Activated T-helper 1 cell treated with anti-CD3 and anti-CD28 coated beads, Interleukin-2, amount 50 U/mL, for 16 hours (primary cell): ENCODE results near the gene TRPM8.

Source experiments
- DNase-seq, 2 donors: peaks; one replicate each; pipeline ENCODE4 v3.0.0-alpha.2; 2020; ENCODE audit warnings: low read depth in 1 of 2, low spot score in 1 of 2

TRPM8 gene

DNA sequence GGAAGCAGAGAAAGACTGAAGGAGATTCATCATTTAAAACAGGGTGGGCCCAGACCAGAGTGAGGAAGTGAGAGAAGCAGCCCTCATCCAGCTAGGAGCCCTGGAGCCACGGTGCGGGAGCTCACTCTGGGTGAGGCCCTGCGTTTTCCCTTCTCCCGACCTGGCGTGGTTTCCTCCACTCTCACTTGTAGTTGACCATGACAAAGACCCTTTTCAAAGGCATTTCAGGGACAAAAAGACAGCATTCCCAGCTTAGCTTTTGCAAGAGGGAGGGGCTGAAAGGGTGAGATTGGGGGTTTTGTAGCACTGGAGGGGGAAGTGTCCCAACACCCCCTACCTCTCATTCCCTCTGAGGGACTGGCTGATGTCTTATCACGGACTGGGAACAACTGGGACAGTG is 56.6 kb downstream of the TRPM8 start:
- DNase-seq: no peak

- DNase-seq: no peak
Observed at GRCh38 chr2:233974530-233975071, 57.4 kb downstream of the TRPM8 start.

DNA sequence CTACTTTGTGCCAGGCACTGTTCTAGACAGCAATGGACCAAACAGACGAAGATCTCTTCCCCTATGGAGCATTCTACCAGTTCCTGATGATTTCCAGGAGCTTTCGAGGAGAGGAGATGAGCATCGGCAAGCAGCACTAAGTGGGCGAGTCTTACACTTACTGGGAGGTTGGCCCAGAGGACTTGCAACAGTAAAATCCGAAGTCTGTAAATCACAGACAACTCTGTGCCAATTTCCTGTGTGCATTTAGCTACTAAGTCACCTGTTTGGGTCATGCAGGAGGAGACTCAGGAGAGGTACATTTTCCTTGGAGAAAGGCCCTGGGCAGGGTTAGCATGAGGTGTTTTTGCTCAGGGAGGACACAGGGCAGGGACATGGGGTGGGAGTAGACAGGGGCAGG is 58.9 kb downstream of the TRPM8 start:
- no peak for DNase-seq

DNA sequence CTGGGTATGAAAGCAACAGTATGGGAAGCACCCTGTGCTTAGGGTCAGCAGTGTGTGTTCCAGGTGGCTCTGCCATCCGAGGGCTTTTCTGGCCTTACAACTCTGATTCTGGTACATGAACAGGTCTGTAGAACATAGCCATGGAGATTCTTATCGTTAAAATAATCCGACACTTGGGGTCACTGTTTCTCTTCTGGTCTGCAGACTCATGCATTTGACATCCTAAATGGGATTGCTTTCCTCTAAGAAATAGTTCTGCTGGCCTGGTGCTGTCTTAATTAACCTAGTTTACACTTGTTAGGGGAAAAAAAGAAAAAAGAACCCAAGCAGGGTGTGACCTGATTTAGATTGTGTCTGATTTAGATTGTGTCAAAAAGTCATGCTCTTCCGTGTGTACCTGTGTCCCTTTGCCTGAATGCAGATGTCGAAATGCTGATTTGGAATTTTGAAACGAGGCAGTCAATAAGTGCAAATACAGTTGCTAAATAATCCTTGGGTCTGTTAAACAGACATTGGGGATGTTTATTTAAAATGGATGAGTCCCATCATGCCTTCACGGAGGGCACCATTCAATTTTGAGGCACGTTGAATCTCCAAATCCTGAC is 59.6 kb downstream of the TRPM8 start:
- DNase-seq: no peak

GRCh38 chr2:233977296-233977837 is 60.2 kb downstream of the TRPM8 start:
- DNase-seq: no peak

GRCh38 chr2:233979748-233980147 is 62.6 kb downstream of the TRPM8 start:
- no peak for DNase-seq

DNA sequence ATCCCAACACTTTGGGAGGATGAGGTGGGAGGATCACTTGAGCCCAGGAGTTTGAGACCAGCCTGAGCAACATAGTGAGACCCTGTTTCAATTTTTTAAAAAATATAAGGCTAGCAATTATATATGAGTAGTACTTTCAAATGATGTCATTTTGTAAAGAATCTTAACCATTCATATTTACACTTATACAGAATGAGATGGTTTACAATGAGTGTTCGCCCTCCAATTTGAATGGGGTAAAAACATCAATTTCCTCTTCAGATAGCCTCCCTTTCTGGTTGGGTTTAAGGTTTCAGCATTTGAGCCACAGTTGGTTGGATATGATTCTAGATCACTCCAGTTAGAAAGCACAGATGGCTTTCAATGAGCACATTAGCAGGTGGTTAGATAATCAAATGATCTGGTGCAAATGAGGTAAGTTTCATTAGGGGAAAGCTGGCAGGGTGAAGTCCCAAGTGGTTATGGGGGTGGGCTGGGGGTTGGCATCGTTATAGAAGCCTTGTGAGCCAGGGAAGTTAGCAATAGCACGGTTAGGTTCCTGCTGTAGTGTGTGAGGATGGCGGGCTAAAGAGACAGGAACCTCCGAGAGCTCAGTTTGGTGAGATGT is 63.9 kb downstream of the TRPM8 start:
- DNase-seq: no peak

DNA sequence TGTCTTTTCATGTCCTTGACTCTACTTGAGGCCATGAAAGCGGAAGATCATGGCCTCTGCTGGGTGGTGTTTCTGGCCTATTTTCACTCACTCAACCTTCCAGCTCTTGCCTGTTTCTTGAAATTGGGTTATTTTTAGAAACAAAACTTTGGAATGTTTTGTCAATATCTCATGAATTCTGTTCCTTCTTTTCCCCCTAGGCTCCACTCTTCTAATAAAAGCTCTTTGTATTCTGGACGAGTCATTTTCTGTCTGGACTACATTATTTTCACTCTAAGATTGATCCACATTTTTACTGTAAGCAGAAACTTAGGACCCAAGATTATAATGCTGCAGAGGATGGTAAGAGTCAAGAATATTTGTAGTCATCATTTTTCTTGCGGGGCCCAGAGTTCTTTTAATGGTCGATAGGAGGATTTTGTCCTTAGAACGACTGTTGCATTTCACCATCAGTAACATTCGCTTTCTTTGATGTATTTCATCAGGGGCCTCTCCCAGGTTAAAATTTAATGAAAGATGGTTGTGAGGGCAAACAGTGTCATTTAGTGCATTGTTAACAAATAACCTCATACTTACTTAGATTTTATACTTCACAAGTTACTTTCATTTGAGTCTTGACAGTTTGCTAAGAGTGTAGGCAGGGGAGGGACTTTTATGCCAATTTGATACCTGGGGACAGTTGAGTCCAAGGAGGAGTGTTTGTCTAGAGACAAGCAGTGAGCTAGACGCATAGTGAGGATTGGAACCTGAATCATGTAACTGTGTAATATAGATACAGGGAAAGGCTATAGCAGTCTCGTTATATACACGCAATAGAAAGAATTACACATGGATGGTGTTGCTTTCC is 64.6 kb downstream of the TRPM8 start:
- DNase-seq: no peak

DNA sequence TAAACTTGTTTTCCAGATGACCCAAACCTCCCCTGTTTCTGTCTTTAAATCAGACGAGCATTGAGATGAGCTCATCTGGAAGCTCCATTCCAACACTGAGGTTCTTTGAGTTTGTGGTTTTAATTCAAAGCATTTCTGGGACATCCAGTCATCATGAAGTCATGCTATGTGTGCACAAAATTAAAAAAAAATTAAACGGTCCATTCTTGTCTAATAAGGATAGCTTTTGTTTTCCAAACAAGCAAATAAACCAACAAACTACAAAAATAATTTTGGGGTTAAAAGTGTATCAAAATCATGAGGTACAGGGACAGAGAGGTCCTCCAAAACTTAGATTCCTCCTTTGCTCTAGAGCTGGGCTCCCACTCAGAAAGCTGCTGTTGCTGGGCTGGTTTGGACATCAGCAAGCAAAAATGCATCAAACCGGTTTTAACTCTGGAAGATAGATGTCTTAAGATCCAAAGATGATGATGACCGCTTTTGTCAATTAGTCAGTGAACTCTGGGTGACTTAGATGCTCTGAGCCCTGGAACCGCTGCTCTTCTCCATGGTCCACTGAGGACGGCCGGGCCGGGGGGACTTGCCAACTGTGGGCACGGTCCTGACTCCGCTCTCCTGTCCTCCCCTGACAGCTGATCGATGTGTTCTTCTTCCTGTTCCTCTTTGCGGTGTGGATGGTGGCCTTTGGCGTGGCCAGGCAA is 65.4 kb downstream of the TRPM8 start:
- DNase-seq: no peak

DNA sequence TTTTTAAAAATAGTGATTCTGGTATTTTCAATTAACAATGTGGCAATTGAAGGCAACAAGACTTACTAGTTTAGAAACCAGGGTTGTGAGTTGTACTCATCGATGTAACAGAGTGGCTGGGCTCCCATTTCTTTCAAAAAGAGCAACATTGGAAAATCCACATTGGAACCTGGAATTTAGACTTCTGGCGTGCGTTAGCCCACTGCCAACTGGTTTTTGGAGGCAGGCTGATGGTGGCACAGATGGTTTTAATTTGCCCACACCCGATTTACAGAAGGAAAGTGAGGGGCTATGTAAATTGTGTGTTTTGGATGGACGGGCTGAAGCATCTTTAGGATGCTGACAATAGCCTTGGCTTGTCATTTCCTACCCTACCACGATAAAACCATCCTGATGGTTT is 66.3 kb downstream of the TRPM8 start:
- no peak for DNase-seq

DNA sequence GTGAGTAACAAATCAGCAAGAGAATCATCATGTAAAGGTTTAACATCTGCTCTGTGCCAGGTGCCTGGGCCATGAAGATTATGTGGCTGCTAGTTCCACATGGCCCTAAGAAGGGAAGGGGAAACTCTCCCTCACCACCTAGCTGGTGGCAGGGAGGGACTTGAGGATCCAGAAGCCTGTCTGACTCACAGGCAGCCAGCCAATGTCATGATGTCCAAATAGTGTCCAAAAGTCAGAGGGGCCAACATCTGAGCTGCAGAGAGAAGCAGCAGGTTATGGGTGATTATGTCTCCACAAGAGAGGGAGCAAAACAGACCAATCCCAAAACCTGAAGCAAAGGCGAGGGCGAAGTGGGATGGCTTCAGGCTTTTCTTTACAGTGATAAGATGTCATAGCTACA is 71.4 kb downstream of the TRPM8 start:
- DNase-seq: no peak

- no peak for DNase-seq
Observed at GRCh38 chr2:233989221-233989858, 72.2 kb downstream of the TRPM8 start.

- DNase-seq: peak in 1 of 2 donors; percentile 24
Observed at GRCh38 chr2:233990261-233990798, 73.2 kb downstream of the TRPM8 start.

- DNase-seq: no peak
Observed at GRCh38 chr2:233991196-233991595, 74.0 kb downstream of the TRPM8 start.

- no peak for DNase-seq
Observed at GRCh38 chr2:233992513-233993217, 75.5 kb downstream of the TRPM8 start.

- no peak for DNase-seq
Observed at GRCh38 chr2:233993461-233993860, 76.3 kb downstream of the TRPM8 start.

GRCh38 chr2:233994151-233994550 is 77.0 kb downstream of the TRPM8 start:
- no peak for DNase-seq

GRCh38 chr2:233996000-233996399 is 78.8 kb downstream of the TRPM8 start:
- no peak for DNase-seq

- no peak for DNase-seq
Observed at GRCh38 chr2:233996461-233996860, 79.3 kb downstream of the TRPM8 start.

DNA sequence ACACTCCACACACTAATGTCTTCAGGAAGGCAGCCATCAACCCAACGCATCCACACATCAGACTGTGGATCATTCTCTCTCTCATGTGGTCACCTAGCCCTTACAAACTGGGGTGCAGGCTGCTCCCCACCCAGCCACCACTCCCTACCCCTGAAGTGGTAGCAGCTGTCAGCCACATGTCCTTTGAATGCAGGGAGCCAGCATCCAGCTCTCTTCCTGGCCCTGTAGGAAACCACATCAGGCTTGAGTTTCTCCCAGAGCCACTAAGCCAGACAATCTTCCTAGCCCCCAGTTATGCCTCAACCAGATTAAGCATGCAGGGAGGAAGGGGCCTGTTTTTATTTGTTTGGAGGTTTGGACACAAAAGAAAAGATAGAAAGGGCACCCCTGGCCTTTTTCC is 80.5 kb downstream of the TRPM8 start:
- DNase-seq: no peak
